ENCODE results near the gene ERN2.

The ERN2 gene

DNA sequence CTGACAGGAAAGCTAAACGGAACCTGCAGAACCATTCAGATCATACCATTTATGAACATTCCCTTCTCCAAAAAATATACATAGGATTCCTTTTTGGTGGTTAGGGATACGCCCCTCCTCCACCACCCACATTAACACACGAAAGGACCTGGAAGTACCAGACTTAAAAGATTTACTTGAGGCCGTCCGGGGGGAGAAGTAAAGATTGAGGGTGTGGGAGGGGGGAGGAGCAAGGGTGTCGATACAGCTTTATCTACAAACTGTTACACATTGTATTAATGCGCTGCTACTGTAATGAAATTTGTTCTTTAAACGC lies 72.4 kb downstream of the ERN2 start:
- CTCF ChIA-PET: interaction anchor here (0.6 to 1.4 kb wide), 2 partner anchors 44 to 360 kb away, joined by 3 read pairs; no protein-coding TSS in a partner anchor
- no peak for TF ChIP-seq ARNT (IDR thresholded peaks at IDR 0.05)
- no peak for TF ChIP-seq SUZ12 (IDR thresholded peaks at IDR 0.05)
- TF ChIP-seq TARDBP (IDR thresholded peaks at IDR 0.05): no peak
- no peak for TF ChIP-seq HDGF (IDR thresholded peaks at IDR 0.05; ENCODE audit: borderline replicate concordance)
- TF ChIP-seq BHLHE40 (IDR thresholded peaks at IDR 0.05; ENCODE audit: borderline replicate concordance): no peak
- peak; percentile 14 for DNase-seq (ENCODE audit: extremely low spot score)

More for the DNA sequence above, 72.4 kb downstream of the ERN2 start:
- POLR2A ChIA-PET: interaction anchor here (0.7 to 2.0 kb wide), 5 partner anchors 10 to 92 kb away, joined by 3 to 8 read pairs (median 4); partner anchors contain the start of gene PLK1

All from HEK293T (cell line).